GM10248 (cell line): ENCODE measurements around the gene CH25H.

Experiments used
- CTCF ChIA-PET: fragments of 300-600 bp; sonication (Branson Sonifier 250); formaldehyde crosslinking; extraction: SDS; loops from one replicate; lab custom pipeline; 2021; ENCODE audit warnings: antibody characterized with exemption; lab: Yijun Ruan, JAX
- POLR2A ChIA-PET: fragments of 350-650 bp; sonication (Branson Sonifier 250); formaldehyde crosslinking; extraction: SDS; loops from one replicate; lab custom pipeline; 2020; ENCODE audit warnings: antibody characterized with exemption; lab: Yijun Ruan, JAX
- DNase-seq: peaks from one replicate; pipeline ENCODE4 v3.0.0; 2012; ENCODE audit errors: extremely low spot score
- CTCF ChIP-seq: IDR thresholded peaks from 2 replicates; pipeline ENCODE4 v1.5.1; 2012; ENCODE audit warnings: mild to moderate bottlenecking, low read depth; ENCODE audit errors: extremely low read depth, missing control alignments, control extremely low read depth

Gene CH25H

DNA sequence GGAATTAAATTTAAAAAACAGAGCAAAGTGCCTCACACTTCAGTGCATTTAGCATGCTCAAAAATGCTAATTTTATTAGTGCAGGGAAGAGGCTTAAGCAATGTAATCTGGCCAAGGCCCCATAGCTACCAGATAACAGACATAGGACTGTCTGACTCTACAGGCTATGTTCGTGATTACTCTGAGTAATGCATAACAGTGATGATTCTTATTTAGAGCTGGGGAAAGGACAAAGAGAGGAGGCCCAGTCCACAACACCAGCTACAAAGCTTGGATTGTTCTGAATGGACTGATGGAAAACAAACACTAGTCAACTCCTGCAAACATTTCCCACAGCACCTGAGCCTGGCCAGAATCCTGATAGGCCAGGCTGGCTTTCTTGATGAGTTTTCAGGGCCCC, 8.4 kb upstream of the CH25H start:
- TF ChIP-seq CTCF = no peak
- CTCF ChIA-PET = interaction anchor here (0.7 to 4.2 kb wide), 22 partner anchors 8 to 379 kb away, joined by 3 to 83 read pairs (median 3); partner anchors contain the start of gene CH25H
- no peak for DNase-seq
- POLR2A ChIA-PET = no interaction called here

DNA sequence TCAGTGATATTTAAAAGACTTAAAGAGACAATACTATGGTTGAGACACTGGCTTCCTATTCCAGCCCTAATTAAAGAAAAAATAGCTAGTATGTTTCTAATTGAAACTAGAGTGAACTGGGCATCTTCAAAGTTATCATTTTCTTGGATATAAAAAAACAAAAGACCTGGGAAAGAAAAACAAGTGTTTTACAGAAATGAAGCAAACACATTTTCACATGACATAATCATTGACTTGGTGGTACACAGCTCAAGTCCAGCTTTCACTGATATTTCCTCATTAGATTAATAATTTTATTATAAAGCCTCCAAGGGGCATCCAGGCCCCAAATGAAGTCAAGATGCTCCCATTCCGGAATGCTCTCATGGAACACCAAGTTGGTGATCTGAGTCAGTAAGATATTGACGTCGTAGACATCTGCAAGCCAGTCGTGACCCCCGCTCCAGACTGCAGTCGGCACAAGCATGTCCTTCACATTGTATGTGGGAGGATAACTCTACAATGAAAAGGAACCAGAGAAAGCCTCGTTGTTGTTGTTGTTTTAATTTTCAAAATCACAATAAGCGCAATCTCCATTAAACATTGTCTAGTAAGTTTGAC, 7.5 kb upstream of the CH25H start:
- POLR2A ChIA-PET = no interaction called here
- TF ChIP-seq CTCF = no peak

GRCh38 chr10:89213191-89213808, 6.2 kb upstream of the CH25H start:
- peak; percentile 42 for DNase-seq
- CTCF ChIA-PET = interaction anchor here (0.6 to 4.2 kb wide), 27 partner anchors 8 to 328 kb away, joined by 3 to 83 read pairs (median 4); partner anchors contain the start of gene LIPA
- POLR2A ChIA-PET = no interaction called here
- peak; percentile 38 for TF ChIP-seq CTCF

More for the DNA sequence above, 7.5 kb upstream of the CH25H start:
- CTCF ChIA-PET = interaction anchor here (0.7 to 4.2 kb wide), 29 partner anchors 10 to 350 kb away, joined by 3 to 83 read pairs (median 4); partner anchors contain the start of gene LIPA
- no peak for DNase-seq

DNA sequence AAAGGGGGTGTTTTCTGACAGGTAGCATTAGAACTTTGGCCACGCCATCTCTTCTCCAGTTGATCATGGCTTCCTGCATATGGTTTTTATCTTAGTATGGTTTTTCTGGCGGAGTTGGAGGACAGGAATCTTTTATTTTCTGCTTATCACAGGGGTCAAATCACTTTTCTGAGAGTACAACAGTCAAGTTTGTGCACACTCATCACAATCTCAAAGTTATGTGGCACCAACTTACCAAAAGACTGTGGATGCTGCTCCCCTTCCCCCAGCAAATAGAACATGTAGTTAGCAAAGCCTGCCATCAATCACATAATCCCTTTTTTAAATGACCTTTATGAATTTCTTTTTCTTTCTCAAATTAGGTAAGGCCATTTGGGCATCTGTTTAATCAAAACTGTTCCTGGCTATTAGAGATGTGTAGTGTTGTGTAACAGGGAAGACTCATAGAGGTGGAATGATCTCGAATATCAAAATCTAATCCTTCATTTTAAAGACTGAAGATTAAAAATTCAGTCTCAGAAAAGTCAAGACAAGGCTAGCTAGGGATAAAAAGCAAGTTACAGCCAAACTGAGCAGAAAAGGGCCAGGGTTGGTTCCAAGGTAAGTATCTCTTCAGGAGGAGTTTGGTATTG, 3.8 kb upstream of the CH25H start:
- ChIA-PET CTCF (interaction anchor here (0.9 to 7.7 kb wide), 6 partner anchors 25 to 278 kb away, joined by 3 to 42 read pairs (median 5); no protein-coding TSS in a partner anchor), POLR2A (no interaction called here)
- no peak for DNase-seq
- no peak for TF ChIP-seq CTCF

DNA sequence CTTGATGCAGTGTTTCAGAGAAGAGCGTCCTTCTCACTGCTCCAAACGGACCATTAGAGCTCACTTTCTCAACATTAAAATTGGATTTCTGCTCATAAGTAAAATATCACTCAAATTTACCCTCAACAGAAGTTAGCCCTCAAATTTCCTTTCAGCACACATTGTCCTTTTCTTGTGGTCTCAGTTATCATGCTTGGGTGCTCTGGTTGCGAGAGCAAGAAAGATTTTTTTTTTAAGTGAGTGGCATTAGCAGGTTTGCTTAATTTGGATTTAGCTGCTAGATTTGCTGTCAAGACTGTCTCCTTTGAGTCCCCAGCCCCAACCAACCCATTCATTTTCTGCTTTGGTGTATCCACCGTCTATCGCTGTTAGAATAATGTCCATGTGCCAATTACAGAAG, 2.6 kb upstream of the CH25H start:
- no peak for DNase-seq
- POLR2A ChIA-PET = interaction anchor here (0.6 kb wide), 1 partner anchor 1347 kb away, joined by 3 read pairs; no protein-coding TSS in a partner anchor
- no peak for TF ChIP-seq CTCF
- CTCF ChIA-PET = interaction anchor here (1.0 to 7.7 kb wide), 4 partner anchors 8 to 277 kb away, joined by 4 to 42 read pairs (median 6); no protein-coding TSS in a partner anchor
